ENCODE data around the gene CD93.

GRCh38 chr20:23072892-23073586, 13.1 kb downstream of the CD93 start:
- TF ChIP-seq CTCF (IDR thresholded peaks at IDR 0.05; ENCODE audit: insufficient read depth, low read depth, low read length) (no peak), EZH2 (IDR thresholded peaks at IDR 0.05; ENCODE audit: insufficient read depth, low read length) (no peak)

Measured in astrocyte (in vitro differentiated cells and primary cell).